Chondrocyte (in vitro differentiated cells): ENCODE results near the gene SLC8A2. TPM values are rescaled to one million over a fixed set of nuclear protein-coding genes. Genes with fewer than 3 reads are reported as not detected.
A peak's percentile ranks its signal among the peaks of the same experiment; 100 is the strongest.

Source experiments
- DNase-seq: peaks from one replicate; pipeline ENCODE4 v3.0.0; 2021; ENCODE audit warnings: mixed read lengths, low spot score
- H3K27ac Mint-ChIP-seq: one replicate; pipeline ENCODE4 v1.8.0; 2021; ENCODE audit warnings: mild to moderate bottlenecking, moderate library complexity, mixed read lengths; ENCODE audit not compliant: unreplicated experiment
- H3K27me3 Mint-ChIP-seq: 2 replicates; pipeline ENCODE4 v1.8.0; 2021; ENCODE audit warnings: low read depth, mixed read lengths
- H3K36me3 Mint-ChIP-seq: 2 replicates; pipeline ENCODE4 v1.8.0; 2021; ENCODE audit warnings: low read depth, mixed read lengths
- H3K4me1 Mint-ChIP-seq: 2 replicates; pipeline ENCODE4 v1.8.0; 2021; ENCODE audit warnings: low read depth, mild to moderate bottlenecking, mixed read lengths
- H3K4me3 Mint-ChIP-seq: one replicate; pipeline ENCODE4 v1.8.0; 2021; ENCODE audit warnings: mild to moderate bottlenecking, moderate library complexity, mixed read lengths; ENCODE audit not compliant: unreplicated experiment
- H3K9me3 Mint-ChIP-seq: 2 replicates; pipeline ENCODE4 v1.8.0; 2021; ENCODE audit warnings: low read depth, mixed read lengths
- CTCF ChIP-seq: fragments of 200-600 bp; sonication (generic); IDR thresholded peaks from 2 replicates; pipeline ENCODE4 v1.5.0; 2021; ENCODE audit warnings: antibody characterized with exemption, mild to moderate bottlenecking, moderate library complexity
- total RNA-seq: library from RNA; stranded (reverse); gene quantifications from 3 replicates; pipeline ENCODE4 v1.2.1, GENCODE V29; 2021

SLC8A2 gene
- total RNA-seq, 1 donor from 2014 or later, result 0.42 TPM

GRCh38 chr19:47432499-47432898 lies 39.2 kb downstream of the SLC8A2 start:
- H3K4me3 Mint-ChIP-seq, result no peak overlapping the region
- DNase-seq, result no peak
- H3K27ac Mint-ChIP-seq, result no peak overlapping the region
- H3K9me3 Mint-ChIP-seq, result no peaks in the 10 kb centered on the region
- no peaks in the 10 kb centered on the region for H3K36me3 Mint-ChIP-seq
- TF ChIP-seq CTCF, result no peak
- H3K4me1 Mint-ChIP-seq, result peaks cover 9% of the 10 kb centered on the region
- H3K27me3 Mint-ChIP-seq, result peaks cover 1% of the 10 kb centered on the region

DNA sequence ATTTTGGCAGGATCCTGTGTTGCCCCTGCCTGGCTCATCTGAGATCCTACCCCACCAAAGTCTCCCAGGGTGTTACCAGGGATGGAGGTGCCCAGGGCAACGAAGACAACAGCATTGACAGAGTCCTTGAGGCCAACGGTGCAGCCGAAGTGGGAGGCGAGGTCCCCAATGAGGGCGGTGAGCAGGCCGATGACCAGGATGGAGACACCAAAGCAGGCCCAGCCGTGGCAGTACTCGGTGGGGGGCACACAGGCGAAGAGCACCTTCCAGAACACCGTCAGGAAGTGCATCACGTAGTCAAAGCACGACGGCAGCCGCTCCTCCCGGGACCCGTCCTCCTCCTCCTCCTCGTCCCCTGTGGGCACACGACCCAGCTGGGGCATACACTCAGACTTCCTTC lies 39.6 kb downstream of the SLC8A2 start:
- peaks cover 9% of the 10 kb centered on the region for H3K4me1 Mint-ChIP-seq
- H3K4me3 Mint-ChIP-seq, result no peak overlapping the region
- no peak for DNase-seq
- no peak overlapping the region for H3K27ac Mint-ChIP-seq
- H3K9me3 Mint-ChIP-seq, result no peaks in the 10 kb centered on the region
- H3K27me3 Mint-ChIP-seq, result peaks cover 1% of the 10 kb centered on the region
- TF ChIP-seq CTCF, result no peak
- H3K36me3 Mint-ChIP-seq, result no peaks in the 10 kb centered on the region

DNA sequence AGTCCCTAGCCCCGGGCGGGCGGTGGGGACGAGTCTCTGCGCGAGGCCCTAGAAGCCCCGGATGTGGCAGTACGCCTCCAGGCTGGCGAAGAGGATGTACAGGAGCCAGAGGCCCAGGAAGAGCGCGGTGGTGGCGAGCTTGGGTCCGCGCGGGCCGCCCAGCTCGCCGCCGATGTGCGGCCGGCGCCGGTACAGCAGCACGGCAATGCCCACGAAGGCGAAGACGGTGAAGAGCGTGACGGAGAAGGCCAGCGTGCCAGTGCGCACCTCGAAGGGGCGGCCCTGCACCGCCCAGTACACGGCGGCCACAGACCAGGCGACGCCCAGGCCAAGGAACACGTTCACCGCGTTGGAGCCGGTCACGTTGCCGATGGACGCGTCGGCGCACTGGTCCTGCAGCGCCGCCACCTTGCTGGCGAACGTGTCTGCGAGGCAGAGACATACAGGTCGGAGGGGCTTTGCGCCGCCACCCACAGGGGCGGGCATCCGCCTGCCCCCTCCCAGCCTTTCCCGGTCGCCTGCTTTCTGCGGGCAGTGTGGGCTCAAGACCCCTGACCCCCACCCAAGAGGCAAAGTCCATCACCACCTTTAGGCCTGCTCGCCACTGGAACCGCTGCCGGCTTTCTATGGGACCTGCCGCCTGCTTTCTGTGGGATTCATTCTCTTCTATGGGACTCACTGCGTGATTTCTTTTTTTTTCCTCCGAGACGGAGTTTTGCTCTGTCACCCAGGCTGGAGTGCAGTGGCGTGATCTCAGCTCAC lies 41.5 kb downstream of the SLC8A2 start:
- H3K4me3 Mint-ChIP-seq, result peak overlapping the region; percentile 41
- H3K4me1 Mint-ChIP-seq, result peaks cover 6% of the 10 kb centered on the region
- H3K27me3 Mint-ChIP-seq, result peaks cover 1% of the 10 kb centered on the region
- peak; percentile 46 for TF ChIP-seq CTCF
- no peak overlapping the region for H3K27ac Mint-ChIP-seq
- no peak for DNase-seq
- no peaks in the 10 kb centered on the region for H3K9me3 Mint-ChIP-seq
- H3K36me3 Mint-ChIP-seq, result no peaks in the 10 kb centered on the region

- Mint-ChIP-seq H3K4me3 (no peak overlapping the region), H3K4me1 (peaks cover 6% of the 10 kb centered on the region), H3K27me3 (no peaks in the 10 kb centered on the region), H3K27ac (no peak overlapping the region), H3K36me3 (no peaks in the 10 kb centered on the region), H3K9me3 (no peaks in the 10 kb centered on the region)
- TF ChIP-seq CTCF, result no peak
- no peak for DNase-seq
Measured at GRCh38 chr19:47429140-47429793, 42.4 kb downstream of the SLC8A2 start.

GRCh38 chr19:47428177-47428894 lies 43.4 kb downstream of the SLC8A2 start:
- H3K4me1 Mint-ChIP-seq, result peaks cover 6% of the 10 kb centered on the region
- H3K4me3 Mint-ChIP-seq, result no peak overlapping the region
- TF ChIP-seq CTCF, result no peak
- H3K27ac Mint-ChIP-seq, result no peak overlapping the region
- DNase-seq, result no peak
- no peaks in the 10 kb centered on the region for H3K27me3 Mint-ChIP-seq
- no peaks in the 10 kb centered on the region for H3K36me3 Mint-ChIP-seq
- H3K9me3 Mint-ChIP-seq, result no peaks in the 10 kb centered on the region
